Heart right ventricle (tissue), 16 donors: ENCODE data around the gene SPTBN1. TPM values are rescaled to one million over a fixed set of nuclear protein-coding genes. Genes with fewer than 3 reads are reported as not detected.
A peak's percentile ranks its signal among the peaks of the same experiment; 100 is the strongest.

Experiments used
- ATAC-seq, 8 donors: fragments of 200-7000 bp; cut with Tn5 transposase; one replicate each; pipeline ENCODE4 v1.9.1; 2020; ENCODE audit warnings: mild to moderate bottlenecking in 8 of 8, moderate library complexity in 8 of 8, moderate number of reproducible peaks in 1 of 8
- DNase-seq, 2 donors: peaks; one replicate each; pipeline ENCODE4 v3.0.0-alpha.2; 2020
- H3K27ac ChIP-seq, 10 donors: fragments of 200-600 bp; sonication (generic) in 2 of 10; one replicate each; pipeline versions ENCODE4 v1.5.0 to v1.8.0; 2020 to 2022; ENCODE audit warnings: mild to moderate bottlenecking in 3 of 10
- H3K27me3 ChIP-seq, 7 donors: fragments of 200-600 bp; one replicate each; pipeline ENCODE4 v1.8.0; 2021 to 2022; ENCODE audit warnings: mild to moderate bottlenecking in 2 of 7
- H3K36me3 ChIP-seq, 9 donors: fragments of 200-600 bp; sonication (generic) in 1 of 9; one replicate each; pipeline versions ENCODE4 v1.5.0 to v1.8.0; 2020 to 2022; ENCODE audit warnings: mild to moderate bottlenecking in 2 of 9
- H3K4me1 ChIP-seq, 9 donors: fragments of 200-600 bp; sonication (generic) in 1 of 9; one replicate each; pipeline versions ENCODE4 v1.5.0 to v1.8.0; 2020 to 2022; ENCODE audit warnings: mild to moderate bottlenecking in 4 of 9
- H3K4me3 ChIP-seq, 10 donors: fragments of 200-600 bp; sonication (generic) in 2 of 10; one replicate each; pipeline versions ENCODE4 v1.5.0 to v1.8.0; 2020 to 2022; ENCODE audit warnings: mild to moderate bottlenecking in 7 of 10, moderate library complexity in 2 of 10
- H3K9me3 ChIP-seq, 11 donors: fragments of 200-600 bp in 10 of 11; sonication (generic) in 2 of 11; one replicate each; pipeline versions ENCODE4 v1.5.0 to v1.8.0; 2013 to 2022; ENCODE audit warnings: mild to moderate bottlenecking in 2 of 11, control low read depth in 1 of 11, moderate library complexity in 1 of 11
- WGBS, 2 donors: extraction: QIAGEN DNeasy Blood & Tissue Kit; methylation state at CpG; one replicate each; pipeline ENCODE4 v1.1.7; 2013; ENCODE audit warnings: inconsistent platforms in 1 of 2; 5-methylcytosine and 5-hydroxymethylcytosine counted together
- intact Hi-C, 10 donors: fragments of 100-400 bp; cut with DNase I; formaldehyde crosslinking; loops; one replicate each; pipeline versions ENCODE4 v1.11.1 to v1.14.2; 2022
- polyA plus RNA-seq, 2 donors: library from polyadenylated mRNA; stranded (reverse); fragments of 200-250 nt; gene quantifications; one replicate each; pipeline ENCODE4 v1.2.3, GENCODE V29; 2013
- total RNA-seq, 10 donors: library from RNA; stranded (reverse); fragmentation: NEBNext Ultra II Directional in 3 of 10; extraction: Animal tissue kit (Norgen Biotek cat#: 25700) in 3 of 10; gene quantifications; one replicate each; pipeline versions ENCODE4 v1.2.1 to v1.2.4, GENCODE V29; 2021 to 2023
- TF ChIP-seq, protein P1 (sequence below), 9 donors: fragments of 200-600 bp; sonication (generic) in 2 of 9; IDR thresholded peaks; one replicate each; pipeline versions ENCODE4 v1.5.0 to v1.8.0; 2021 to 2022; ENCODE audit warnings: antibody characterized with exemption in 9 of 9, mild to moderate bottlenecking in 5 of 9, moderate library complexity in 1 of 9
- donor health status: Arrhythmogenic right ventricular cardiomyopathy.
- donor health status: ischemic (EF 13 %, LVEDD 7.1; RV severe dilation, severe dysfunction).
- donor health status: healthy with polysubstance abuse.
- donor health status: DM: no; HTN: yes; CAD: no.
- donor health status: DM: no; HTN: no; CAD: no.
- donor health status: ischemic (EF 25% LVEDD 6.9; RV normal size, moderate dysfunction).
- donor health status: ischemic (EF 25% LVEDD 5.7; RV mildly dilated, moderate dysfunction).
- donor health status: healthy.
- donor health status: DM: yes; HTN: yes; CAD: no.
- donor health status: Ischemic cardiomyopathy.
- donor health status: ischemic (EF 35%, LVEDD 5.7; RV mildly dilated, moderate dysfunction).
- donor health status: nonischemic (EF 11% LVEDD 7.7; RV severe dilation, severe dysfunction).
- donor health status: DM: yes; HTN: yes; CAD: no.
- donor health status: PGD.
- donor health status: ischemic (EF 29% LVEDD 5.4; RV normal size, mild dysfunction).
- donor health status: nonischemic (EF 23%, LVEDD 6.1; RV moderate dilation, normal function).

Gene SPTBN1
- total and polyA plus RNA-seq, 12 donors: 91.1 to 643 (median 494) TPM

DNA sequence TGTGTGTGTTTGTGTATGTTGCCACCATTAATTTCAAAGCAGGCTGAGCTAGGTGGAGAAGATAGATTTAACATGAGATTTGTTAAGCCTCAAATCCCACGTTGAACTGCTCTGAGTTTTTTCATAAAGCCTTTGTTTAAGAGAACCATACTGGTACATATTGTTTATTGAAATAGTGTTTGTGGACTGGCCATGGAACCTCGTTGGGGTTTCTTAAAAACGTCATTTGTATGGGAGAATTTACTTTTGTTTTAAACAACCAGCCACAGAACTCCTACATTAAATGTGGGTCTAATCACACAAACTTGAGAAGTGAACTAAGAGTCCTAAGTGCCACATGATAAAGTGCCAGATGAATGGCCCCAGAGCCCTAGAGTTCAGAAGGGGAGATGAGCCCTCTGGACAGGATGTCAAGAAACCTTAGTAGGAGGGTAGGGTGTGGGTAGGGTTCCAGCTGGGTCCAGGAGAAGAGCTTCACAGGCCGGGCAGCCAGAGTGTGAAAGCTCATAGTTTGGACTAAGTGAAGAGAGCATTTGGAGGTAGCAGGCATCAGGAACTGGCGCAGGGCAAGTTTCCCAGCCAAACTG is 146.7 kb downstream of the SPTBN1 start:
- DNase-seq (no peak), ATAC-seq (no peak)
- intact Hi-C loops: loop anchor here in 2 of 10 donors (2.0 to 10.0 kb wide), 2 partner anchors 46 to 48 kb away; no protein-coding TSS in a partner anchor
- Histone ChIP-seq H3K4me3 (no peak overlapping the region), H3K27me3 (no peaks in the 10 kb centered on the region), H3K9me3 (no peaks in the 10 kb centered on the region), H3K27ac (peak overlapping the region; percentile 33 to 89 (median 74)), H3K36me3 (peaks cover 0 to 25% (median 0%) of the 10 kb centered on the region in 9 donors), H3K4me1 (peaks cover 64 to 100% (median 100%) of the 10 kb centered on the region in 9 donors)
- TF ChIP-seq, protein P1, sequence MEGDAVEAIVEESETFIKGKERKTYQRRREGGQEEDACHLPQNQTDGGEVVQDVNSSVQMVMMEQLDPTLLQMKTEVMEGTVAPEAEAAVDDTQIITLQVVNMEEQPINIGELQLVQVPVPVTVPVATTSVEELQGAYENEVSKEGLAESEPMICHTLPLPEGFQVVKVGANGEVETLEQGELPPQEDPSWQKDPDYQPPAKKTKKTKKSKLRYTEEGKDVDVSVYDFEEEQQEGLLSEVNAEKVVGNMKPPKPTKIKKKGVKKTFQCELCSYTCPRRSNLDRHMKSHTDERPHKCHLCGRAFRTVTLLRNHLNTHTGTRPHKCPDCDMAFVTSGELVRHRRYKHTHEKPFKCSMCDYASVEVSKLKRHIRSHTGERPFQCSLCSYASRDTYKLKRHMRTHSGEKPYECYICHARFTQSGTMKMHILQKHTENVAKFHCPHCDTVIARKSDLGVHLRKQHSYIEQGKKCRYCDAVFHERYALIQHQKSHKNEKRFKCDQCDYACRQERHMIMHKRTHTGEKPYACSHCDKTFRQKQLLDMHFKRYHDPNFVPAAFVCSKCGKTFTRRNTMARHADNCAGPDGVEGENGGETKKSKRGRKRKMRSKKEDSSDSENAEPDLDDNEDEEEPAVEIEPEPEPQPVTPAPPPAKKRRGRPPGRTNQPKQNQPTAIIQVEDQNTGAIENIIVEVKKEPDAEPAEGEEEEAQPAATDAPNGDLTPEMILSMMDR (IDR thresholded peaks at IDR 0.05): no peak
- WGBS, 2 donors: 33 to 51% methylated on average over 5 of the region's 5 CpGs

DNA sequence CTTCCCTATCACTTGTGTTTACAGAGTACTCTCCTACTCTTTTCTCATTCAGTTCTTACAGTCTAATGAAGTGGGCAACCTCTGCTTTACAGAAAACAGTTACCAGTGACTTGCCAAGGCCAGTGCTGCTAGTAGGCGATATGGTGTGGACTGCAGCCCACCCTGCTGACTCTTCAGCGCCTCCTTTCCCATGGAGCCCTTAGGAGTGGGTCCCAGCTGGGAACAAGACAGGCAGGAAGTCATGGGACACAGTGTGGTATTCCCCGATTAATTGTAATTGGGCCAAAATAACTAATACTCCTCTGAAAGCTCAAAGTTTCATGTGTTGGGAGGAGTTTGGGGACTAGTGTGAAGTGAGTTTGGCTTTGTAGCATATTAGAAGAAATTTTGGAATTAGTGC is 147.2 kb downstream of the SPTBN1 start:
- intact Hi-C loops: loop anchor here in 2 of 10 donors (2.0 to 10.0 kb wide), 2 partner anchors 47 to 49 kb away; no protein-coding TSS in a partner anchor
- DNase-seq (peak in 1 of 2 donors; percentile 54), ATAC-seq (peak; percentile 9 to 61 (median 34))
- no peak overlapping the region for H3K4me3 ChIP-seq
- WGBS, 2 donors: 38 to 48% methylated on average over 3 of the region's 3 CpGs
- H3K4me1 ChIP-seq: peaks cover 59 to 100% (median 100%) of the 10 kb centered on the region in 9 donors
- peaks cover 0 to 27% (median 0%) of the 10 kb centered on the region in 9 donors for H3K36me3 ChIP-seq
- H3K9me3 ChIP-seq: no peaks in the 10 kb centered on the region
- no peaks in the 10 kb centered on the region for H3K27me3 ChIP-seq
- peak overlapping the region; percentile 33 to 89 (median 74) for H3K27ac ChIP-seq
- TF ChIP-seq, protein P1 (IDR thresholded peaks at IDR 0.05): peak in 3 of 9 donors; percentile 34 to 41 (median 35)

DNA sequence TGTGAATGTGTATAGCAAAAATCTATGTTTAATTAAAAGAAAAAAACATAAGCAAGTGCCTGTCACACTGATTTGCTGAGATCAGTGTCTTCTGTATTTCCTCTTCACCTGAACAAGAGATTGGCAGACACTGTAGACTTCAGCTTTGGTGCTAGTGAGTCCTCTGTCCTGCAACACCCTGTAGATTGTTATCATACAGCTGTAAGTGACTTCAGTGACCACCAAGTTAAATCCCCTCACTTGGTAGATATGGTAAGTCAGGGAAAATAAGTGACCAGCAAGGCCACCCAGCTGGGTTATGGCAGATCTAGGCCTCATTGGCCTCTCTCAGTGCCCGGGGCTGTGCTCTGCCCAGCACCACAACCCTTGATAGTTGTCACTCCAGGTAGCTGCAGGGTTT is 147.7 kb downstream of the SPTBN1 start:
- intact Hi-C loops: loop anchor here in 2 of 10 donors (2.0 to 10.0 kb wide), 2 partner anchors 47 to 49 kb away; no protein-coding TSS in a partner anchor
- H3K27ac ChIP-seq: peak overlapping the region; percentile 46 to 89 (median 74)

DNA sequence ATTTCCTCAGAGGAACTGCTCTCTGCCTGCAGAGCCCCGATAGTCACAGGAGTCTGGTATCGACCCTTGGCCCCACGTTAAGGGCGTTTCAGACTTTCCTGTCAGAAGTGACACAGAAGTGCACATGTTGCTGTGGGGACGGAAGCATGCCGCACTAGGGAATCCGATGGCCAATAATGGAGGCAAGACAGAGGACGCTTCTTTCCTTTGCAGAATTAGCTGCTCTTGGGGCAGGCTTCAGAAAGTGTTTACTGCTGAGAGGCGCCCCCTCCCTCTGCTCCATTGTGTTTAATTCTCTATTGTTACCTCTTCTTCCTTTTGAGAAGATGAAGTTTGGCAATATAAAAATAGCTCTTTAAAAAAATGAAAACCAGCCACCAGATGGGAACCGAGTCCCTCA is 148.7 kb downstream of the SPTBN1 start:
- WGBS, 2 donors: 21 to 34% methylated on average over 10 of the region's 10 CpGs
- TF ChIP-seq, protein P1 (IDR thresholded peaks at IDR 0.05): peak in 3 of 9 donors; percentile 4 to 17 (median 8)
- intact Hi-C loops: loop anchor here in 2 of 10 donors (5.0 to 10.0 kb wide), 2 partner anchors 43 to 50 kb away; no protein-coding TSS in a partner anchor
- ATAC-seq (peak in 7 of 8 donors; percentile 5 to 47 (median 21)), DNase-seq (peak in 1 of 2 donors; percentile 50)
- peaks cover 57 to 100% (median 99%) of the 10 kb centered on the region in 9 donors for H3K4me1 ChIP-seq
- no peaks in the 10 kb centered on the region for H3K9me3 ChIP-seq
- H3K27ac ChIP-seq: peak overlapping the region in 9 of 10 donors; percentile 58 to 89 (median 77)
- H3K4me3 ChIP-seq: peak overlapping the region in 1 of 10 donors; percentile 2
- H3K27me3 ChIP-seq: no peaks in the 10 kb centered on the region
- H3K36me3 ChIP-seq: peaks cover 0 to 12% (median 0%) of the 10 kb centered on the region in 9 donors

More for the DNA sequence above, 147.7 kb downstream of the SPTBN1 start:
- Histone ChIP-seq H3K36me3 (peaks cover 0 to 23% (median 0%) of the 10 kb centered on the region in 9 donors), H3K4me1 (peaks cover 59 to 100% (median 99%) of the 10 kb centered on the region in 9 donors), H3K9me3 (no peaks in the 10 kb centered on the region), H3K4me3 (no peak overlapping the region), H3K27me3 (no peaks in the 10 kb centered on the region)
- 61 to 69% methylated on average over 1 of the region's 1 CpG for WGBS, 2 donors
- TF ChIP-seq, protein P1 (IDR thresholded peaks at IDR 0.05): no peak
- no peak for DNase-seq
- ATAC-seq: no peak
